H1 (cell line): ENCODE results near the gene NAA50. TPM values are rescaled to one million over a fixed set of nuclear protein-coding genes. Genes with fewer than 3 reads are reported as not detected.

ENCODE experiments used
- CTCF ChIA-PET: fragments of 300-600 bp; sonication (Branson Sonifier 250); formaldehyde crosslinking; loops from one replicate; lab custom pipeline; 2021; ENCODE audit not compliant: partially characterized antibody; lab: Charles Lee
- POLR2A ChIA-PET: fragments of 300-600 bp; sonication (Branson Sonifier 250); formaldehyde crosslinking; loops from one replicate; lab custom pipeline; 2021; ENCODE audit warnings: inconsistent platforms; ENCODE audit not compliant: partially characterized antibody; lab: Charles Lee
- DNase-seq, 2 experiments: peaks; one replicate each; pipeline versions ENCODE4 v3.0.0 to v3.0.0-alpha.2; 2010 to 2022; ENCODE audit warnings: low spot score in 2 of 2, low read depth in 1 of 2, mixed read lengths in 1 of 2
- FAIRE-seq: peaks from 2 replicates; lab custom pipeline; 2011; peaks lifted over from hg19 to GRCh38; lab: Jason Lieb, UNC
- H2AFZ ChIP-seq: 2 replicates; pipeline ENCODE4 v1.8.1; 2012; ENCODE audit warnings: low read length, inconsistent platforms
- H2AK5ac ChIP-seq: 2 replicates; pipeline ENCODE4 v1.6.1; 2013; ENCODE audit warnings: low read depth, low read length
- H2BK120ac ChIP-seq: replicated peaks from 2 replicates; pipeline ENCODE3; 2013; ENCODE audit warnings: low read depth, low read length, inconsistent platforms
- H2BK12ac ChIP-seq: 2 replicates; pipeline ENCODE4 v1.6.1; 2013; ENCODE audit warnings: low read depth, low read length
- H2BK15ac ChIP-seq: 2 replicates; pipeline ENCODE4 v1.6.1; 2013; ENCODE audit warnings: low read length
- H2BK20ac ChIP-seq: 2 replicates; pipeline ENCODE4 v1.6.1; 2013; ENCODE audit warnings: low read length
- H2BK5ac ChIP-seq: 2 replicates; pipeline ENCODE4 v1.6.1; 2013; ENCODE audit warnings: low read depth, low read length
- H3K14ac ChIP-seq: 2 replicates; pipeline ENCODE4 v1.6.1; 2013; ENCODE audit warnings: inconsistent platforms; ENCODE audit not compliant: insufficient read length
- H3K18ac ChIP-seq: 2 replicates; pipeline ENCODE4 v1.6.1; 2013; ENCODE audit warnings: low read length; ENCODE audit errors: extremely low read depth
- H3K23ac ChIP-seq: 2 replicates; pipeline ENCODE4 v1.6.1; 2013; ENCODE audit warnings: inconsistent platforms; ENCODE audit not compliant: insufficient read length
- H3K23me2 ChIP-seq: 2 replicates; pipeline ENCODE4 v1.6.1; 2013; ENCODE audit warnings: low read depth, low read length
- H3K27ac ChIP-seq: 2 replicates; pipeline ENCODE4 v1.6.1; 2011; ENCODE audit warnings: low read depth, low read length, inconsistent platforms
- H3K27me3 ChIP-seq, 4 experiments: replicated peaks in 1 of 4; 1 replicate in 1 of 4; 2 replicates in 3 of 4; pipeline versions ENCODE4 v1.6.1 to v1.8.1; 2011 to 2013; ENCODE audit warnings: low read length in 3 of 4, mild to moderate bottlenecking in 3 of 4, inconsistent platforms in 2 of 4, mixed read lengths in 2 of 4, moderate library complexity in 1 of 4; ENCODE audit not compliant: control insufficient read depth in 3 of 4, insufficient read depth in 3 of 4; ENCODE audit errors: extremely low read depth in 1 of 4
- H3K36me3 ChIP-seq, 4 experiments: 2 replicates each; pipeline versions ENCODE4 v1.6.1 to v1.8.1; 2011 to 2013; ENCODE audit warnings: mild to moderate bottlenecking in 4 of 4, low read length in 3 of 4, moderate library complexity in 2 of 4, control low read depth in 1 of 4, inconsistent platforms in 1 of 4; ENCODE audit not compliant: insufficient read depth in 4 of 4, control insufficient read depth in 2 of 4
- H3K4ac ChIP-seq: replicated peaks from 2 replicates; pipeline ENCODE3; 2013; ENCODE audit warnings: low read length, low read depth, mixed read lengths, inconsistent platforms; ENCODE audit not compliant: insufficient read length
- H3K4me1 ChIP-seq, 4 experiments: replicated peaks in 1 of 4; 1 replicate in 1 of 4; 2 replicates in 3 of 4; pipeline versions ENCODE4 v1.6.1 to v1.8.1; 2011 to 2013; ENCODE audit warnings: low read length in 3 of 4, inconsistent platforms in 2 of 4, mixed read lengths in 1 of 4; ENCODE audit not compliant: insufficient read depth in 4 of 4, control insufficient read depth in 3 of 4
- H3K4me2 ChIP-seq, 2 experiments: 2 replicates each; pipeline versions ENCODE4 v1.6.1 to v1.8.1; 2011 to 2013; ENCODE audit warnings: low read depth in 2 of 2, low read length in 2 of 2, control low read depth in 1 of 2, inconsistent platforms in 1 of 2, mild to moderate bottlenecking in 1 of 2; ENCODE audit not compliant: insufficient read depth in 1 of 2
- H3K4me3 ChIP-seq, 4 experiments: fragments of 200-600, 300-600 bp in 1 of 4; sonication (generic), shearing (Covaris generic), sonication (Bioruptor Twin) in 1 of 4; 2 replicates each; pipeline versions ENCODE4 v1.5.1 to v1.8.1; 2011 to 2016; ENCODE audit warnings: low read length in 4 of 4, low read depth in 3 of 4, control low read depth in 2 of 4, inconsistent platforms in 2 of 4, mild to moderate bottlenecking in 2 of 4, mixed read lengths in 1 of 4, moderate library complexity in 1 of 4; ENCODE audit not compliant: insufficient read depth in 2 of 4; ENCODE audit errors: extremely low read depth in 1 of 4
- H3K56ac ChIP-seq: replicated peaks from 2 replicates; pipeline ENCODE3; 2013; ENCODE audit warnings: low read depth, mild to moderate bottlenecking, mixed read lengths, low read length, inconsistent platforms; ENCODE audit not compliant: insufficient read length
- H3K79me1 ChIP-seq: 2 replicates; pipeline ENCODE4 v1.6.1; 2013; ENCODE audit warnings: low read depth, low read length, control low read depth
- H3K79me2 ChIP-seq, 2 experiments: 2 replicates each; pipeline versions ENCODE4 v1.6.1 to v1.8.1; 2012 to 2013; ENCODE audit warnings: low read length in 2 of 2, mild to moderate bottlenecking in 2 of 2, inconsistent platforms in 1 of 2; ENCODE audit not compliant: insufficient read depth in 2 of 2, control insufficient read depth in 1 of 2
- H3K9ac ChIP-seq, 4 experiments: replicated peaks in 1 of 4; 1 replicate in 1 of 4; 2 replicates in 3 of 4; pipeline versions ENCODE4 v1.6.1 to v1.8.1; 2011 to 2013; ENCODE audit warnings: low read depth in 3 of 4, low read length in 3 of 4, control low read depth in 2 of 4, mild to moderate bottlenecking in 2 of 4, moderate library complexity in 2 of 4, inconsistent platforms in 1 of 4; ENCODE audit errors: extremely low read depth in 1 of 4
- H3K9me3 ChIP-seq, 2 experiments: 2 replicates each; pipeline versions ENCODE4 v1.6.1 to v1.8.1; 2012 to 2013; ENCODE audit warnings: mild to moderate bottlenecking in 2 of 2, moderate library complexity in 2 of 2, control low read depth in 1 of 2, inconsistent platforms in 1 of 2, low read depth in 1 of 2, low read length in 1 of 2, mixed read lengths in 1 of 2; ENCODE audit not compliant: insufficient read depth in 2 of 2
- H4K20me1 ChIP-seq, 2 experiments: replicated peaks in 1 of 2; 2 replicates each; pipeline versions ENCODE3 to v1.8.1; 2011 to 2013; ENCODE audit warnings: inconsistent platforms in 2 of 2, low read length in 2 of 2, mild to moderate bottlenecking in 1 of 2; ENCODE audit not compliant: insufficient read depth in 2 of 2, control insufficient read depth in 1 of 2
- H4K5ac ChIP-seq: 2 replicates; pipeline ENCODE4 v1.6.1; 2013; ENCODE audit warnings: low read length, low read depth, mixed read lengths, inconsistent platforms; ENCODE audit not compliant: insufficient read length
- H4K8ac ChIP-seq: 2 replicates; pipeline ENCODE4 v1.8.0; 2013; ENCODE audit warnings: mild to moderate bottlenecking, moderate library complexity, low read length, inconsistent platforms; ENCODE audit not compliant: insufficient read depth; ENCODE audit errors: extremely low read depth
- H4K91ac ChIP-seq: replicated peaks from 2 replicates; pipeline ENCODE3; 2013; ENCODE audit warnings: low read length, mixed read lengths, inconsistent platforms; ENCODE audit not compliant: insufficient read length
- CTBP2 ChIP-seq: IDR thresholded peaks from 2 replicates; pipeline ENCODE4 v1.7.0; 2011; ENCODE audit warnings: borderline replicate concordance, mild to moderate bottlenecking, moderate library complexity, mixed read lengths, low read length; ENCODE audit not compliant: insufficient read depth, insufficient read length
- GABPA ChIP-seq: IDR thresholded peaks from 2 replicates; pipeline ENCODE4 v1.6.1; 2011; ENCODE audit warnings: mild to moderate bottlenecking, low read length, moderate library complexity, borderline replicate concordance; ENCODE audit not compliant: insufficient read depth
- HDAC2 ChIP-seq, 2 experiments: fragments of 300-600 bp in 1 of 2; sonication (generic) in 1 of 2; IDR thresholded peaks; 2 replicates each; pipeline ENCODE4 v1.6.1; 2011 to 2012; ENCODE audit warnings: low read depth in 2 of 2, low read length in 2 of 2, mild to moderate bottlenecking in 2 of 2, moderate library complexity in 2 of 2, borderline replicate concordance in 1 of 2, inconsistent platforms in 1 of 2
- KDM5A ChIP-seq: fragments of 200-600 bp; IDR thresholded peaks from 2 replicates; pipeline ENCODE4 v1.7.1; 2012; ENCODE audit warnings: mild to moderate bottlenecking, low read length, inconsistent platforms, mixed read lengths
- PHF8 ChIP-seq: fragments of 200-600 bp; sonication (generic); conservative IDR thresholded peaks from 2 replicates; pipeline ENCODE4 v1.7.1; 2012; ENCODE audit warnings: low read depth, mild to moderate bottlenecking, inconsistent platforms, low read length, moderate library complexity
- POLR2AphosphoS5 ChIP-seq: IDR thresholded peaks from 2 replicates; pipeline ENCODE4 v1.6.1; 2011; ENCODE audit warnings: low read depth, low read length
- RBBP5 ChIP-seq: IDR thresholded peaks from 2 replicates; pipeline ENCODE4 v1.7.1; 2012; ENCODE audit warnings: low read depth, mild to moderate bottlenecking, inconsistent platforms, low read length, moderate library complexity, borderline replicate concordance
- SAP30 ChIP-seq: fragments of 300-600 bp; sonication (generic); IDR thresholded peaks from 2 replicates; pipeline ENCODE4 v1.7.1; 2012; ENCODE audit warnings: low read length, moderate library complexity, mild to moderate bottlenecking, inconsistent platforms; ENCODE audit not compliant: insufficient read depth, insufficient replicate concordance
- SIN3A ChIP-seq, 2 experiments: IDR thresholded peaks in 1 of 2; conservative IDR thresholded peaks in 1 of 2; 2 replicates each; pipeline ENCODE4 v1.6.1; 2011 to 2012; ENCODE audit warnings: low read length in 2 of 2, improper control_type of control experiment in 1 of 2, low read depth in 1 of 2, mild to moderate bottlenecking in 1 of 2
- SIRT6 ChIP-seq: IDR thresholded peaks from one replicate; pipeline ENCODE4 v1.7.1; 2012; ENCODE audit warnings: low read length, inconsistent platforms
- SIX5 ChIP-seq: IDR thresholded peaks from 2 replicates; pipeline ENCODE4 v1.6.1; 2011; ENCODE audit warnings: mild to moderate bottlenecking, low read depth, low read length
- SUZ12 ChIP-seq: fragments of 200-600 bp; sonication (generic); IDR thresholded peaks from 2 replicates; pipeline ENCODE4 v1.6.1; 2012; ENCODE audit warnings: mild to moderate bottlenecking, inconsistent platforms, low read length, moderate library complexity, mixed read lengths
- YY1 ChIP-seq: IDR thresholded peaks from 2 replicates; pipeline ENCODE4 v1.6.1; 2011; ENCODE audit warnings: low read depth, mild to moderate bottlenecking, low read length
- WGBS, 2 experiments: shearing (Covaris generic) in 1 of 2; methylation state at CpG; one replicate each; pipeline versions ENCODE4 v1.1.6 to v1.1.7; 2013 to 2015; ENCODE audit warnings: low lambda C conversion rate in 2 of 2, mixed read lengths in 2 of 2, inconsistent platforms in 1 of 2, low coverage in 1 of 2, missing lambda C conversion rate in 1 of 2; ENCODE audit not compliant: insufficient replicate concordance in 2 of 2, insufficient coverage in 1 of 2, insufficient read length in 1 of 2; ENCODE audit errors: extremely low coverage in 1 of 2, missing lambda C conversion rate in 1 of 2; 5-methylcytosine and 5-hydroxymethylcytosine counted together
- polyA plus RNA-seq, 7 experiments: library from polyadenylated mRNA; depleted of rRNA in 3 of 7; stranded (reverse) in 5 of 7; unstranded in 2 of 7; fragments of >200 nt in 5 of 7; fragments of 200-250 nt in 2 of 7; gene quantifications; 1 replicate in 5 of 7; 2 replicates in 1 of 7; 4 replicates in 1 of 7; pipeline versions ENCODE4 v1.2.1 to v1.2.3, GENCODE V29; 2011 to 2013; ENCODE audit warnings: missing spikeins in 2 of 7, mixed read lengths in 2 of 7
- total RNA-seq: library from RNA; stranded (reverse); fragmentation: NEBNext Ultra II Directional; extraction: Animal tissue kit (Norgen Biotek cat#: 25700); gene quantifications from 2 replicates; pipeline ENCODE4 v1.2.1, GENCODE V29; 2021

The NAA50 gene
- total and polyA plus RNA-seq, 2 of the 8 experiments (the other 6 are each of a cell fraction or from before 2014, with no cell fraction given) = 46.6 to 231 TPM

DNA sequence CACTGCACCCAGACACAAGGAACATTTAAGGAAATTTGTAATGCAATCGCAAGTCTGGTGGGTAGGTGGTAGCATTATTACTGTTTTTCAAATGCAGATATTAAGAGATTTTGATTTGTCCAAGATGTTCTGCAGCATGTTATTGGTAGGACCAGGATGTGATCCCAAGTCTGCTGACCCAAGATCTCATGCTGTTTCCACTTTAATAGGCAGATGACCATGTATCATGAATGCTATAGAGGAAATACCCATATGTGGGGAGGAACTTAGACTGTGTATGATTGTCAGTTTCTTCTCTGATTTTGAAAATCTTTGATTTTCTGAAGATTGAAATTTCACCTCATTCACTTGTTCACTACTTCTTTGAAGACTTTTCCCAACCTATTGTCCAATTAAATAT lies 29.5 kb upstream of the NAA50 start:
- Histone ChIP-seq H3K9me3 (no peaks in the 10 kb centered on the region), H3K9ac (no peak overlapping the region), H2BK5ac (no peak overlapping the region), H3K27ac (no peak overlapping the region), H4K8ac (no peak overlapping the region), H3K4ac (no peak overlapping the region), H3K79me1 (peaks cover 3% of the 10 kb centered on the region; the same call in 1 of the 2 replicates), H3K23ac (no peak overlapping the region), H3K18ac (no peak overlapping the region), H2BK120ac (no peak overlapping the region), H3K4me2 (no peak overlapping the region), H2AK5ac (no peak overlapping the region), H2BK12ac (no peak overlapping the region), H3K4me3 (no peak overlapping the region), H3K79me2 (peaks cover 0 to 2% of the 10 kb centered on the region in 2 experiments; a peak in 1 of 4 replicates), H3K27me3 (no peaks in the 10 kb centered on the region), H3K36me3 (no peaks in the 10 kb centered on the region; a peak in 1 of 8 replicates), H4K91ac (no peak overlapping the region), H3K23me2 (no peaks in the 10 kb centered on the region), H3K56ac (no peak overlapping the region), H3K14ac (no peak overlapping the region), H3K4me1 (peaks cover 0 to 7% (median 0%) of the 10 kb centered on the region in 4 experiments; a peak in 1 of 7 replicates), H4K20me1 (peaks cover 0 to 2% of the 10 kb centered on the region in 2 experiments), H2AFZ (no peak overlapping the region), H2BK20ac (no peak overlapping the region), H2BK15ac (no peak overlapping the region), H4K5ac (no peak overlapping the region)
- no peak for FAIRE-seq
- DNase-seq = no peak
- whole genome bisulfite sequencing, 2 experiments = 100% methylated on average over 1 of the region's 1 CpG; no CpG with 5 or more reads in 1 of the 2 experiments
- ChIA-PET CTCF (interaction anchor here (1.3 kb wide), 1 partner anchor 50 kb away, joined by 3 read pairs; no protein-coding TSS in a partner anchor), POLR2A (interaction anchor here (0.6 to 1.3 kb wide), 3 partner anchors 8 to 634 kb away, joined by 3 read pairs; no protein-coding TSS in a partner anchor)
- TF ChIP-seq SIX5 (no peak), SIRT6 (no peak), SAP30 (no peak), RBBP5 (no peak), HDAC2 (IDR thresholded peaks at IDR 0.05; ENCODE audit: borderline replicate concordance in 1 of 2, low read depth in 2 of 2, low read length in 2 of 2) (no peak), SUZ12 (no peak), CTBP2 (no peak), YY1 (no peak), POLR2AphosphoS5 (no peak), PHF8 (no peak), KDM5A (no peak), SIN3A (conservative IDR thresholded peaks at IDR 0.05 in 1 of 2, IDR thresholded peaks at IDR 0.05 in 1 of 2; ENCODE audit: low read depth in 1 of 2, low read length in 2 of 2) (no peak), GABPA (no peak)
